ENCODE data around the gene SLC25A47. TPM values are rescaled to one million over a fixed set of nuclear protein-coding genes. Genes with fewer than 3 reads are reported as not detected.
A peak's percentile ranks its signal among the peaks of the same experiment; 100 is the strongest.

Gene SLC25A47
- total and polyA plus RNA-seq, 9 of the 15 experiments (the other 6 are each of a cell fraction or from before 2014, with no cell fraction given), result 0.09 to 0.23 (median 0.22) TPM; not detected in 6

DNA sequence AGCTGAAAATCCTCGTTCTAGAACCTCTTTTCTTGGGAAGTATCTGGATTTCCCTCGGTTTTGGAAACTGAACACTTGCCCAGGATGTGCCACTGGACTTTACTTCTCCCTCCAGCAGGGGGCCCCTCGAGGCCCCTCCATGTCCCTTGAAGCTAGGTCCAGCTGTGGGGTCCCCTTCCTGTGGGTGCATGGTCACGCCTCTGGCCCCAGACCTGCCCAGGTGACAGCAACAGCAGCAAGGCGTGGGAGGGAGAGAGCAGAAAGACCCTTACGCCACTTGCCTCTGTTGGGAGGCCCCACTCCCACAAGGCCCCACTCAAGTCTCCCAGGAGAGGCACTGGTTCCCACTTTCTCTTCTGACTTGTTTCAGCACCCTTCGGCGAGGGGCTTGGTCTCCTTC, 20.0 kb upstream of the SLC25A47 start:
- DNase-seq (ENCODE audit: extremely low read depth in 1 of 4, low spot score in 3 of 4), result peak; percentile 29 to 54 (median 37)
- FAIRE-seq, result peak; percentile 46
- WGBS (ENCODE audit: insufficient coverage, low coverage, missing lambda C conversion rate), result 4% methylated on average over 2 of the region's 8 CpGs
- Histone ChIP-seq H3K9ac (ENCODE audit: insufficient read depth in 1 of 2, low read depth in 2 of 2, low read length in 2 of 2) (peak overlapping the region in 1 of 2 experiments; percentile 35; a peak in 1 of 4 replicates), H3K4me1 (replicated peaks in 1 of 2; ENCODE audit: control insufficient read depth in 2 of 2, insufficient read depth in 2 of 2, low read length in 2 of 2) (peaks cover 12 to 43% of the 10 kb centered on the region in 2 experiments; a peak in 4 of 5 replicates), H2AFZ (ENCODE audit: low read depth, low read length) (no peak overlapping the region), H3K9me1 (ENCODE audit: control insufficient read depth, insufficient read depth, low read length) (peaks cover 4% of the 10 kb centered on the region), H3K9me3 (replicated peaks; ENCODE audit: control insufficient read depth, insufficient read depth, low read depth, low read length) (no peaks in the 10 kb centered on the region), H3K27me3 (ENCODE audit: control insufficient read depth in 2 of 2, insufficient read depth in 2 of 2, low read length in 2 of 2) (no peaks in the 10 kb centered on the region), H3K4me3 (no peak overlapping the region), H3K4me2 (ENCODE audit: insufficient read depth, low read length) (no peak overlapping the region), H4K20me1 (replicated peaks; ENCODE audit: control insufficient read depth, insufficient read depth, low read length) (no peaks in the 10 kb centered on the region; the same call in 1 of the 2 replicates), H3K79me2 (ENCODE audit: control insufficient read depth, insufficient read depth, low read length) (no peaks in the 10 kb centered on the region), H3K27ac (ENCODE audit: extremely low read depth, low read depth, low read length) (no peak overlapping the region), H3K36me3 (ENCODE audit: control insufficient read depth, insufficient read depth, low read length) (no peaks in the 10 kb centered on the region)
- intact Hi-C loops (cut with micrococcal nuclease) (no loop called here), in situ Hi-C loops (cut with MboI) (no loop called here)
- BruUV-seq (replicated peaks), result no TSS peak
- ChIA-PET POLR2A (no interaction called here), CTCF (ENCODE audit: low intra/inter-chr PET ratio) (no interaction called here)
- peak; percentile 39; the same call in 2 of the 3 replicates for ATAC-seq
- TF ChIP-seq, protein P1, sequence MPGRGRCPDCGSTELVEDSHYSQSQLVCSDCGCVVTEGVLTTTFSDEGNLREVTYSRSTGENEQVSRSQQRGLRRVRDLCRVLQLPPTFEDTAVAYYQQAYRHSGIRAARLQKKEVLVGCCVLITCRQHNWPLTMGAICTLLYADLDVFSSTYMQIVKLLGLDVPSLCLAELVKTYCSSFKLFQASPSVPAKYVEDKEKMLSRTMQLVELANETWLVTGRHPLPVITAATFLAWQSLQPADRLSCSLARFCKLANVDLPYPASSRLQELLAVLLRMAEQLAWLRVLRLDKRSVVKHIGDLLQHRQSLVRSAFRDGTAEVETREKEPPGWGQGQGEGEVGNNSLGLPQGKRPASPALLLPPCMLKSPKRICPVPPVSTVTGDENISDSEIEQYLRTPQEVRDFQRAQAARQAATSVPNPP (IDR thresholded peaks at IDR 0.05; ENCODE audit: borderline replicate concordance, insufficient read depth, insufficient read length), result no peak
- TF ChIP-seq RUNX1 (IDR thresholded peaks at IDR 0.05; ENCODE audit: low read depth) (no peak), PHB (CRISPR knock-in tag; IDR thresholded peaks at IDR 0.05) (no peak), ZNF217 (CRISPR knock-in tag; IDR thresholded peaks at IDR 0.05) (no peak), ZBTB7A (IDR thresholded peaks at IDR 0.05; ENCODE audit: borderline replicate concordance, control insufficient read depth, low read depth, low read length) (0 out of 2 replicates have a peak, but pooled peaks have one; percentile 17)
- TF ChIP-seq, protein P2, sequence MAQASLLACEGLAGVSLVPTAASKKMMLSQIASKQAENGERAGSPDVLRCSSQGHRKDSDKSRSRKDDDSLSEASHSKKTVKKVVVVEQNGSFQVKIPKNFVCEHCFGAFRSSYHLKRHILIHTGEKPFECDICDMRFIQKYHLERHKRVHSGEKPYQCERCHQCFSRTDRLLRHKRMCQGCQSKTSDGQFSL (CRISPR knock-in tag; IDR thresholded peaks at IDR 0.05), result no peak
- TF ChIP-seq, protein P2 (tag; IDR thresholded peaks at IDR 0.05), result no peak
- TF ChIP-seq, protein P3, sequence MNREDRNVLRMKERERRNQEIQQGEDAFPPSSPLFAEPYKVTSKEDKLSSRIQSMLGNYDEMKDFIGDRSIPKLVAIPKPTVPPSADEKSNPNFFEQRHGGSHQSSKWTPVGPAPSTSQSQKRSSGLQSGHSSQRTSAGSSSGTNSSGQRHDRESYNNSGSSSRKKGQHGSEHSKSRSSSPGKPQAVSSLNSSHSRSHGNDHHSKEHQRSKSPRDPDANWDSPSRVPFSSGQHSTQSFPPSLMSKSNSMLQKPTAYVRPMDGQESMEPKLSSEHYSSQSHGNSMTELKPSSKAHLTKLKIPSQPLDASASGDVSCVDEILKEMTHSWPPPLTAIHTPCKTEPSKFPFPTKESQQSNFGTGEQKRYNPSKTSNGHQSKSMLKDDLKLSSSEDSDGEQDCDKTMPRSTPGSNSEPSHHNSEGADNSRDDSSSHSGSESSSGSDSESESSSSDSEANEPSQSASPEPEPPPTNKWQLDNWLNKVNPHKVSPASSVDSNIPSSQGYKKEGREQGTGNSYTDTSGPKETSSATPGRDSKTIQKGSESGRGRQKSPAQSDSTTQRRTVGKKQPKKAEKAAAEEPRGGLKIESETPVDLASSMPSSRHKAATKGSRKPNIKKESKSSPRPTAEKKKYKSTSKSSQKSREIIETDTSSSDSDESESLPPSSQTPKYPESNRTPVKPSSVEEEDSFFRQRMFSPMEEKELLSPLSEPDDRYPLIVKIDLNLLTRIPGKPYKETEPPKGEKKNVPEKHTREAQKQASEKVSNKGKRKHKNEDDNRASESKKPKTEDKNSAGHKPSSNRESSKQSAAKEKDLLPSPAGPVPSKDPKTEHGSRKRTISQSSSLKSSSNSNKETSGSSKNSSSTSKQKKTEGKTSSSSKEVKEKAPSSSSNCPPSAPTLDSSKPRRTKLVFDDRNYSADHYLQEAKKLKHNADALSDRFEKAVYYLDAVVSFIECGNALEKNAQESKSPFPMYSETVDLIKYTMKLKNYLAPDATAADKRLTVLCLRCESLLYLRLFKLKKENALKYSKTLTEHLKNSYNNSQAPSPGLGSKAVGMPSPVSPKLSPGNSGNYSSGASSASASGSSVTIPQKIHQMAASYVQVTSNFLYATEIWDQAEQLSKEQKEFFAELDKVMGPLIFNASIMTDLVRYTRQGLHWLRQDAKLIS (CRISPR knock-in tag; IDR thresholded peaks at IDR 0.05), result no peak
- TF ChIP-seq, protein P4, sequence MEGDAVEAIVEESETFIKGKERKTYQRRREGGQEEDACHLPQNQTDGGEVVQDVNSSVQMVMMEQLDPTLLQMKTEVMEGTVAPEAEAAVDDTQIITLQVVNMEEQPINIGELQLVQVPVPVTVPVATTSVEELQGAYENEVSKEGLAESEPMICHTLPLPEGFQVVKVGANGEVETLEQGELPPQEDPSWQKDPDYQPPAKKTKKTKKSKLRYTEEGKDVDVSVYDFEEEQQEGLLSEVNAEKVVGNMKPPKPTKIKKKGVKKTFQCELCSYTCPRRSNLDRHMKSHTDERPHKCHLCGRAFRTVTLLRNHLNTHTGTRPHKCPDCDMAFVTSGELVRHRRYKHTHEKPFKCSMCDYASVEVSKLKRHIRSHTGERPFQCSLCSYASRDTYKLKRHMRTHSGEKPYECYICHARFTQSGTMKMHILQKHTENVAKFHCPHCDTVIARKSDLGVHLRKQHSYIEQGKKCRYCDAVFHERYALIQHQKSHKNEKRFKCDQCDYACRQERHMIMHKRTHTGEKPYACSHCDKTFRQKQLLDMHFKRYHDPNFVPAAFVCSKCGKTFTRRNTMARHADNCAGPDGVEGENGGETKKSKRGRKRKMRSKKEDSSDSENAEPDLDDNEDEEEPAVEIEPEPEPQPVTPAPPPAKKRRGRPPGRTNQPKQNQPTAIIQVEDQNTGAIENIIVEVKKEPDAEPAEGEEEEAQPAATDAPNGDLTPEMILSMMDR (IDR thresholded peaks at IDR 0.05 in 2 of 3, conservative IDR thresholded peaks at IDR 0.05 in 1 of 3; ENCODE audit: insufficient read depth in 2 of 3, low read depth in 1 of 3, low read length in 3 of 3), result peak; percentile 53 to 74 (median 59)
- TF ChIP-seq, protein P5, sequence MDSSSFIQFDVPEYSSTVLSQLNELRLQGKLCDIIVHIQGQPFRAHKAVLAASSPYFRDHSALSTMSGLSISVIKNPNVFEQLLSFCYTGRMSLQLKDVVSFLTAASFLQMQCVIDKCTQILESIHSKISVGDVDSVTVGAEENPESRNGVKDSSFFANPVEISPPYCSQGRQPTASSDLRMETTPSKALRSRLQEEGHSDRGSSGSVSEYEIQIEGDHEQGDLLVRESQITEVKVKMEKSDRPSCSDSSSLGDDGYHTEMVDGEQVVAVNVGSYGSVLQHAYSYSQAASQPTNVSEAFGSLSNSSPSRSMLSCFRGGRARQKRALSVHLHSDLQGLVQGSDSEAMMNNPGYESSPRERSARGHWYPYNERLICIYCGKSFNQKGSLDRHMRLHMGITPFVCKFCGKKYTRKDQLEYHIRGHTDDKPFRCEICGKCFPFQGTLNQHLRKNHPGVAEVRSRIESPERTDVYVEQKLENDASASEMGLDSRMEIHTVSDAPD (CRISPR knock-in tag; IDR thresholded peaks at IDR 0.05), result no peak

All from K562 (cell line).